Chondrocyte (in vitro differentiated cells): ENCODE data around the gene IRF7. TPM values are rescaled to one million over a fixed set of nuclear protein-coding genes. Genes with fewer than 3 reads are reported as not detected.

Experiments used
- DNase-seq: peaks from one replicate; pipeline ENCODE4 v3.0.0; 2021; ENCODE audit warnings: mixed read lengths, low spot score
- H3K27ac Mint-ChIP-seq: one replicate; pipeline ENCODE4 v1.8.0; 2021; ENCODE audit warnings: mild to moderate bottlenecking, moderate library complexity, mixed read lengths; ENCODE audit not compliant: unreplicated experiment
- H3K27me3 Mint-ChIP-seq: 2 replicates; pipeline ENCODE4 v1.8.0; 2021; ENCODE audit warnings: low read depth, mixed read lengths
- H3K36me3 Mint-ChIP-seq: 2 replicates; pipeline ENCODE4 v1.8.0; 2021; ENCODE audit warnings: low read depth, mixed read lengths
- H3K4me1 Mint-ChIP-seq: 2 replicates; pipeline ENCODE4 v1.8.0; 2021; ENCODE audit warnings: low read depth, mild to moderate bottlenecking, mixed read lengths
- H3K4me3 Mint-ChIP-seq: one replicate; pipeline ENCODE4 v1.8.0; 2021; ENCODE audit warnings: mild to moderate bottlenecking, moderate library complexity, mixed read lengths; ENCODE audit not compliant: unreplicated experiment
- H3K9me3 Mint-ChIP-seq: 2 replicates; pipeline ENCODE4 v1.8.0; 2021; ENCODE audit warnings: low read depth, mixed read lengths
- CTCF ChIP-seq: fragments of 200-600 bp; sonication (generic); IDR thresholded peaks from 2 replicates; pipeline ENCODE4 v1.5.0; 2021; ENCODE audit warnings: antibody characterized with exemption, mild to moderate bottlenecking, moderate library complexity
- total RNA-seq: library from RNA; stranded (reverse); gene quantifications from 3 replicates; pipeline ENCODE4 v1.2.1, GENCODE V29; 2021

Gene IRF7
- total RNA-seq, 1 donor from 2014 or later: 11.4 TPM

GRCh38 chr11:595400-595799, 20.4 kb downstream of the IRF7 start:
- H3K4me1 Mint-ChIP-seq: no peaks in the 10 kb centered on the region
- no peak for DNase-seq
- no peaks in the 10 kb centered on the region for H3K9me3 Mint-ChIP-seq
- no peaks in the 10 kb centered on the region for H3K27me3 Mint-ChIP-seq
- no peak overlapping the region for H3K27ac Mint-ChIP-seq
- peaks cover 31% of the 10 kb centered on the region for H3K36me3 Mint-ChIP-seq
- no peak for TF ChIP-seq CTCF
- H3K4me3 Mint-ChIP-seq: no peak overlapping the region

GRCh38 chr11:593347-593746, 22.4 kb downstream of the IRF7 start:
- Mint-ChIP-seq H3K27me3 (no peaks in the 10 kb centered on the region), H3K36me3 (peaks cover 35% of the 10 kb centered on the region), H3K4me1 (peaks cover under 1% of the 10 kb centered on the region), H3K27ac (no peak overlapping the region), H3K4me3 (no peak overlapping the region), H3K9me3 (no peaks in the 10 kb centered on the region)
- TF ChIP-seq CTCF: no peak
- no peak for DNase-seq

- H3K4me1 Mint-ChIP-seq: peaks cover 4% of the 10 kb centered on the region
- H3K27ac Mint-ChIP-seq: no peak overlapping the region
- H3K4me3 Mint-ChIP-seq: no peak overlapping the region
These were observed 22.8 kb downstream of the IRF7 start for GRCh38 chr11:592918-593317.

GRCh38 chr11:592501-592900, 23.2 kb downstream of the IRF7 start:
- no peaks in the 10 kb centered on the region for H3K9me3 Mint-ChIP-seq
- no peaks in the 10 kb centered on the region for H3K27me3 Mint-ChIP-seq
- peaks cover 9% of the 10 kb centered on the region for H3K4me1 Mint-ChIP-seq
- peaks cover 36% of the 10 kb centered on the region for H3K36me3 Mint-ChIP-seq
- TF ChIP-seq CTCF: no peak
- H3K27ac Mint-ChIP-seq: no peak overlapping the region
- no peak overlapping the region for H3K4me3 Mint-ChIP-seq
- DNase-seq: no peak

More at GRCh38 chr11:592918-593317, 22.8 kb downstream of the IRF7 start:
- Mint-ChIP-seq H3K9me3 (no peaks in the 10 kb centered on the region), H3K27me3 (no peaks in the 10 kb centered on the region), H3K36me3 (peaks cover 35% of the 10 kb centered on the region)
- no peak for TF ChIP-seq CTCF
- no peak for DNase-seq

- H3K27ac Mint-ChIP-seq: peak overlapping the region; percentile 22
These were observed 24.8 kb downstream of the IRF7 start for GRCh38 chr11:590997-591396.

More at GRCh38 chr11:590997-591396, 24.8 kb downstream of the IRF7 start:
- Mint-ChIP-seq H3K4me1 (peaks cover 21% of the 10 kb centered on the region), H3K9me3 (no peaks in the 10 kb centered on the region), H3K4me3 (no peak overlapping the region), H3K27me3 (no peaks in the 10 kb centered on the region), H3K36me3 (peaks cover 35% of the 10 kb centered on the region)
- no peak for DNase-seq
- TF ChIP-seq CTCF: no peak
